ENCODE measurements around the gene FMNL2. TPM values are rescaled to one million over a fixed set of nuclear protein-coding genes. Genes with fewer than 3 reads are reported as not detected.

FMNL2 gene
- total and polyA plus RNA-seq, 2 experiments from 2014 or later, result 16.5 to 45.4 TPM

DNA sequence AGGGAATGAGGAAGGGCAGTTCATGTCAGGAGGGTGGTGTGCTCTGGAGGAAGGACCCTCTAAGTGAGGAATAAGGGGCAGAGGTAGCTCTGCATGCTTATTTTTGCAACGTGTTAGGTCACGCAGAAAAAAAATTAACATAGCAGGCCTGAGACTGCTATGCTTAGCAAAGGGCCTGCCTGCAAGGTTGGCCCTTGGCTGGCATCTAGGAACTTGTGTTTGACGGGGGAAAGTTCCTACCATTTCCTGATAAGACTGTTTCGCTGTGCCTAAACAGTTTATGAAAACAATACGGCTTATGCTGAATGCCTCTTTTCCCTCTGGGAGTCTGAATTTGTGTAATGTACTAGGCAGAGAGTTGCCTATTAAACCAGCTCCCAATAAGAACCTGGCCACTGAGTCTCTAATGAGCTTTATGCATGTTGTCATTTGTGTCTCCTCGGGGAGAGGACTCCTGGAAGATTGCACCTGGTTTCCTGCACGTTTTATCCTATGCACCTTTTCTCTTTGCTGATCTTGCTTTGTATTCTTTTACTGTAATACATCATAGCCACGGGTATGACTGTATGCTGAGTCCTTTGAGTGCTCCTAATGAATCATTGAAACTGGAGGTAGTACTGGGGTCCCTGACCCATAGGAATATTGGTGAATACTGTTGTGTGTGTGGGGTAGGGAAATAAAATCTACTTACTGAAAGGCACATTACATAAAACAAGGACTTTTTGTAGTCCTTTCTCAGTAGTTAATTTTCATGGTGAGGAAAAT, 213.3 kb downstream of the FMNL2 start:
- no peaks in the 10 kb centered on the region for H3K9me3 Mint-ChIP-seq
- H3K27me3 ChIP-seq (ENCODE audit: insufficient read depth), result no peaks in the 10 kb centered on the region
- no peak overlapping the region for H3K4me3 Mint-ChIP-seq
- H2AFZ ChIP-seq, result no peak overlapping the region
- DNase-seq (ENCODE audit: low spot score) (no peak), ATAC-seq (no peak)
- H3K27me3 Mint-ChIP-seq (ENCODE audit: insufficient read depth, low read depth, poor library complexity), result peaks cover 3% of the 10 kb centered on the region
- H3K4me3 ChIP-seq, result no peak overlapping the region
- peaks cover 20% of the 10 kb centered on the region; the same call in 2 of the 3 replicates for H3K4me1 Mint-ChIP-seq
- H3K4me1 ChIP-seq (ENCODE audit: insufficient read depth), result 0 out of 2 replicates have a peak, but pooled peaks cover 4% of the 10 kb centered on the region
- H3K27ac Mint-ChIP-seq, result peak overlapping the region; percentile 9; the same call in 1 of the 2 replicates
- TF ChIP-seq NANOG (IDR thresholded peaks at IDR 0.05; ENCODE audit: borderline replicate concordance) (no peak), STAT1 (IDR thresholded peaks at IDR 0.05; ENCODE audit: unreplicated experiment) (no peak), POLR2AphosphoS5 (IDR thresholded peaks at IDR 0.05; ENCODE audit: low read depth) (no peak), JUNB (IDR thresholded peaks at IDR 0.05; ENCODE audit: unreplicated experiment) (no peak), CREB1 (CRISPR knock-in tag; IDR thresholded peaks at IDR 0.05; ENCODE audit: low read depth) (no peak), ZNF331 (CRISPR knock-in tag; IDR thresholded peaks at IDR 0.05; ENCODE audit: low read depth) (no peak), EZH2phosphoT487 (IDR thresholded peaks at IDR 0.05; ENCODE audit: unreplicated experiment) (no peak), EZH2 (IDR thresholded peaks at IDR 0.05; ENCODE audit: low read depth, unreplicated experiment) (no peak)
- TF ChIP-seq, protein P1, sequence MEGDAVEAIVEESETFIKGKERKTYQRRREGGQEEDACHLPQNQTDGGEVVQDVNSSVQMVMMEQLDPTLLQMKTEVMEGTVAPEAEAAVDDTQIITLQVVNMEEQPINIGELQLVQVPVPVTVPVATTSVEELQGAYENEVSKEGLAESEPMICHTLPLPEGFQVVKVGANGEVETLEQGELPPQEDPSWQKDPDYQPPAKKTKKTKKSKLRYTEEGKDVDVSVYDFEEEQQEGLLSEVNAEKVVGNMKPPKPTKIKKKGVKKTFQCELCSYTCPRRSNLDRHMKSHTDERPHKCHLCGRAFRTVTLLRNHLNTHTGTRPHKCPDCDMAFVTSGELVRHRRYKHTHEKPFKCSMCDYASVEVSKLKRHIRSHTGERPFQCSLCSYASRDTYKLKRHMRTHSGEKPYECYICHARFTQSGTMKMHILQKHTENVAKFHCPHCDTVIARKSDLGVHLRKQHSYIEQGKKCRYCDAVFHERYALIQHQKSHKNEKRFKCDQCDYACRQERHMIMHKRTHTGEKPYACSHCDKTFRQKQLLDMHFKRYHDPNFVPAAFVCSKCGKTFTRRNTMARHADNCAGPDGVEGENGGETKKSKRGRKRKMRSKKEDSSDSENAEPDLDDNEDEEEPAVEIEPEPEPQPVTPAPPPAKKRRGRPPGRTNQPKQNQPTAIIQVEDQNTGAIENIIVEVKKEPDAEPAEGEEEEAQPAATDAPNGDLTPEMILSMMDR (conservative IDR thresholded peaks at IDR 0.05; ENCODE audit: low read depth in 2 of 2), result no peak
- TF ChIP-seq, protein P2, sequence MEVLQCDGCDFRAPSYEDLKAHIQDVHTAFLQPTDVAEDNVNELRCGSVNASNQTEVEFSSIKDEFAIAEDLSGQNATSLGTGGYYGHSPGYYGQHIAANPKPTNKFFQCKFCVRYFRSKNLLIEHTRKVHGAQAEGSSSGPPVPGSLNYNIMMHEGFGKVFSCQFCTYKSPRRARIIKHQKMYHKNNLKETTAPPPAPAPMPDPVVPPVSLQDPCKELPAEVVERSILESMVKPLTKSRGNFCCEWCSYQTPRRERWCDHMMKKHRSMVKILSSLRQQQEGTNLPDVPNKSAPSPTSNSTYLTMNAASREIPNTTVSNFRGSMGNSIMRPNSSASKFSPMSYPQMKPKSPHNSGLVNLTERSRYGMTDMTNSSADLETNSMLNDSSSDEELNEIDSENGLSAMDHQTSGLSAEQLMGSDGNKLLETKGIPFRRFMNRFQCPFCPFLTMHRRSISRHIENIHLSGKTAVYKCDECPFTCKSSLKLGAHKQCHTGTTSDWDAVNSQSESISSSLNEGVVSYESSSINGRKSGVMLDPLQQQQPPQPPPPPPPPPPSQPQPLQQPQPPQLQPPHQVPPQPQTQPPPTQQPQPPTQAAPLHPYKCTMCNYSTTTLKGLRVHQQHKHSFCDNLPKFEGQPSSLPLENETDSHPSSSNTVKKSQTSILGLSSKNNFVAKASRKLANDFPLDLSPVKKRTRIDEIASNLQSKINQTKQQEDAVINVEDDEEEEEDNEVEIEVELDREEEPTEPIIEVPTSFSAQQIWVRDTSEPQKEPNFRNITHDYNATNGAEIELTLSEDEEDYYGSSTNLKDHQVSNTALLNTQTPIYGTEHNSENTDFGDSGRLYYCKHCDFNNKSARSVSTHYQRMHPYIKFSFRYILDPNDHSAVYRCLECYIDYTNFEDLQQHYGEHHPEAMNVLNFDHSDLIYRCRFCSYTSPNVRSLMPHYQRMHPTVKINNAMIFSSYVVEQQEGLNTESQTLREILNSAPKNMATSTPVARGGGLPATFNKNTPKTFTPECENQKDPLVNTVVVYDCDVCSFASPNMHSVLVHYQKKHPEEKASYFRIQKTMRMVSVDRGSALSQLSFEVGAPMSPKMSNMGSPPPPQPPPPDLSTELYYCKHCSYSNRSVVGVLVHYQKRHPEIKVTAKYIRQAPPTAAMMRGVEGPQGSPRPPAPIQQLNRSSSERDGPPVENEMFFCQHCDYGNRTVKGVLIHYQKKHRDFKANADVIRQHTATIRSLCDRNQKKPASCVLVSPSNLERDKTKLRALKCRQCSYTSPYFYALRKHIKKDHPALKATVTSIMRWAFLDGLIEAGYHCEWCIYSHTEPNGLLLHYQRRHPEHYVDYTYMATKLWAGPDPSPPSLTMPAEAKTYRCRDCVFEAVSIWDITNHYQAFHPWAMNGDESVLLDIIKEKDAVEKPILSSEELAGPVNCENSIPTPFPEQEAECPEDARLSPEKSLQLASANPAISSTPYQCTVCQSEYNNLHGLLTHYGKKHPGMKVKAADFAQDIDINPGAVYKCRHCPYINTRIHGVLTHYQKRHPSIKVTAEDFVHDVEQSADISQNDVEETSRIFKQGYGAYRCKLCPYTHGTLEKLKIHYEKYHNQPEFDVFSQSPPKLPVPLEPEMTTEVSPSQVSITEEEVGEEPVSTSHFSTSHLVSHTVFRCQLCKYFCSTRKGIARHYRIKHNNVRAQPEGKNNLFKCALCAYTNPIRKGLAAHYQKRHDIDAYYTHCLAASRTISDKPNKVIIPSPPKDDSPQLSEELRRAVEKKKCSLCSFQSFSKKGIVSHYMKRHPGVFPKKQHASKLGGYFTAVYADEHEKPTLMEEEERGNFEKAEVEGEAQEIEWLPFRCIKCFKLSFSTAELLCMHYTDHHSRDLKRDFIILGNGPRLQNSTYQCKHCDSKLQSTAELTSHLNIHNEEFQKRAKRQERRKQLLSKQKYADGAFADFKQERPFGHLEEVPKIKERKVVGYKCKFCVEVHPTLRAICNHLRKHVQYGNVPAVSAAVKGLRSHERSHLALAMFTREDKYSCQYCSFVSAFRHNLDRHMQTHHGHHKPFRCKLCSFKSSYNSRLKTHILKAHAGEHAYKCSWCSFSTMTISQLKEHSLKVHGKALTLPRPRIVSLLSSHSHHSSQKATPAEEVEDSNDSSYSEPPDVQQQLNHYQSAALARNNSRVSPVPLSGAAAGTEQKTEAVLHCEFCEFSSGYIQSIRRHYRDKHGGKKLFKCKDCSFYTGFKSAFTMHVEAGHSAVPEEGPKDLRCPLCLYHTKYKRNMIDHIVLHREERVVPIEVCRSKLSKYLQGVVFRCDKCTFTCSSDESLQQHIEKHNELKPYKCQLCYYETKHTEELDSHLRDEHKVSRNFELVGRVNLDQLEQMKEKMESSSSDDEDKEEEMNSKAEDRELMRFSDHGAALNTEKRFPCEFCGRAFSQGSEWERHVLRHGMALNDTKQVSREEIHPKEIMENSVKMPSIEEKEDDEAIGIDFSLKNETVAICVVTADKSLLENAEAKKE (CRISPR knock-in tag; IDR thresholded peaks at IDR 0.05), result no peak
- TF ChIP-seq, protein P3, sequence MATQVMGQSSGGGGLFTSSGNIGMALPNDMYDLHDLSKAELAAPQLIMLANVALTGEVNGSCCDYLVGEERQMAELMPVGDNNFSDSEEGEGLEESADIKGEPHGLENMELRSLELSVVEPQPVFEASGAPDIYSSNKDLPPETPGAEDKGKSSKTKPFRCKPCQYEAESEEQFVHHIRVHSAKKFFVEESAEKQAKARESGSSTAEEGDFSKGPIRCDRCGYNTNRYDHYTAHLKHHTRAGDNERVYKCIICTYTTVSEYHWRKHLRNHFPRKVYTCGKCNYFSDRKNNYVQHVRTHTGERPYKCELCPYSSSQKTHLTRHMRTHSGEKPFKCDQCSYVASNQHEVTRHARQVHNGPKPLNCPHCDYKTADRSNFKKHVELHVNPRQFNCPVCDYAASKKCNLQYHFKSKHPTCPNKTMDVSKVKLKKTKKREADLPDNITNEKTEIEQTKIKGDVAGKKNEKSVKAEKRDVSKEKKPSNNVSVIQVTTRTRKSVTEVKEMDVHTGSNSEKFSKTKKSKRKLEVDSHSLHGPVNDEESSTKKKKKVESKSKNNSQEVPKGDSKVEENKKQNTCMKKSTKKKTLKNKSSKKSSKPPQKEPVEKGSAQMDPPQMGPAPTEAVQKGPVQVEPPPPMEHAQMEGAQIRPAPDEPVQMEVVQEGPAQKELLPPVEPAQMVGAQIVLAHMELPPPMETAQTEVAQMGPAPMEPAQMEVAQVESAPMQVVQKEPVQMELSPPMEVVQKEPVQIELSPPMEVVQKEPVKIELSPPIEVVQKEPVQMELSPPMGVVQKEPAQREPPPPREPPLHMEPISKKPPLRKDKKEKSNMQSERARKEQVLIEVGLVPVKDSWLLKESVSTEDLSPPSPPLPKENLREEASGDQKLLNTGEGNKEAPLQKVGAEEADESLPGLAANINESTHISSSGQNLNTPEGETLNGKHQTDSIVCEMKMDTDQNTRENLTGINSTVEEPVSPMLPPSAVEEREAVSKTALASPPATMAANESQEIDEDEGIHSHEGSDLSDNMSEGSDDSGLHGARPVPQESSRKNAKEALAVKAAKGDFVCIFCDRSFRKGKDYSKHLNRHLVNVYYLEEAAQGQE (IDR thresholded peaks at IDR 0.05; ENCODE audit: unreplicated experiment), result no peak
- TF ChIP-seq, protein P4, sequence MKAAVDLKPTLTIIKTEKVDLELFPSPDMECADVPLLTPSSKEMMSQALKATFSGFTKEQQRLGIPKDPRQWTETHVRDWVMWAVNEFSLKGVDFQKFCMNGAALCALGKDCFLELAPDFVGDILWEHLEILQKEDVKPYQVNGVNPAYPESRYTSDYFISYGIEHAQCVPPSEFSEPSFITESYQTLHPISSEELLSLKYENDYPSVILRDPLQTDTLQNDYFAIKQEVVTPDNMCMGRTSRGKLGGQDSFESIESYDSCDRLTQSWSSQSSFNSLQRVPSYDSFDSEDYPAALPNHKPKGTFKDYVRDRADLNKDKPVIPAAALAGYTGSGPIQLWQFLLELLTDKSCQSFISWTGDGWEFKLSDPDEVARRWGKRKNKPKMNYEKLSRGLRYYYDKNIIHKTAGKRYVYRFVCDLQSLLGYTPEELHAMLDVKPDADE (IDR thresholded peaks at IDR 0.05), result no peak
- no peaks in the 10 kb centered on the region for H3K9me2 ChIP-seq (ENCODE audit: insufficient read depth)
- no peaks in the 10 kb centered on the region; the same call in 1 of the 3 replicates for H3K36me3 Mint-ChIP-seq (ENCODE audit: low read depth)
- H3K4me2 ChIP-seq, result no peak overlapping the region
- no peak overlapping the region for H3K27ac ChIP-seq (ENCODE audit: low read depth)
- H3K79me2 ChIP-seq (replicated peaks; ENCODE audit: insufficient read depth), result no peaks in the 10 kb centered on the region
- H3K36me3 ChIP-seq (ENCODE audit: insufficient read depth), result no peaks in the 10 kb centered on the region
- no peaks in the 10 kb centered on the region for H4K20me1 ChIP-seq (replicated peaks; ENCODE audit: insufficient read depth)
- H3F3A ChIP-seq (replicated peaks; ENCODE audit: low read depth), result no peaks in the 10 kb centered on the region
